Activated naive CD4-positive, alpha-beta T cell treated with Interleukin-2 at 50 U/mL for 16 hours (primary cell): Measurements from ENCODE around the gene REV3L.

ENCODE experiments used
- DNase-seq: peaks from one replicate; pipeline ENCODE4 v3.0.0-alpha.2; 2020

The REV3L gene

GRCh38 chr6:111468329-111469012 is 14.5 kb downstream of the REV3L start:
- DNase-seq = no peak

GRCh38 chr6:111464184-111464583 is 18.8 kb downstream of the REV3L start:
- DNase-seq = no peak

GRCh38 chr6:111462770-111463391 is 20.1 kb downstream of the REV3L start:
- DNase-seq = no peak

DNA sequence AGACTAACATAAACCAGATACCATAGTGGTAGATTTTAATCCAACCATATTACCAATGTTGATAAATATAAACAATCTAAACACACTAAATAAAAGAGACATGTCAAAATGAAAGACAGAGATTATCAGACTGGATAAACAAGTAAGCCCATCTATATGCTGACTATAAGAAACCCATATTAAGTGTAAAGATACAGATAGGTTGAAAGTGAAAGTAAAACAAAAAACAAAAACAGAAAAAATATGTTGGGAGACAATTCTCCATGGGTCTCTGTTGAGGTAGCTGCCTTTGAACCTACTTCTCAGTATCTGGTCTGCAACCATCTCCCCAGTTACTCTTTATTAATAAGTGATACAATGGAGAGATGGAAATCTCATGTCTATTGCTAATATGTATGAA is 21.2 kb downstream of the REV3L start:
- DNase-seq = no peak

DNA sequence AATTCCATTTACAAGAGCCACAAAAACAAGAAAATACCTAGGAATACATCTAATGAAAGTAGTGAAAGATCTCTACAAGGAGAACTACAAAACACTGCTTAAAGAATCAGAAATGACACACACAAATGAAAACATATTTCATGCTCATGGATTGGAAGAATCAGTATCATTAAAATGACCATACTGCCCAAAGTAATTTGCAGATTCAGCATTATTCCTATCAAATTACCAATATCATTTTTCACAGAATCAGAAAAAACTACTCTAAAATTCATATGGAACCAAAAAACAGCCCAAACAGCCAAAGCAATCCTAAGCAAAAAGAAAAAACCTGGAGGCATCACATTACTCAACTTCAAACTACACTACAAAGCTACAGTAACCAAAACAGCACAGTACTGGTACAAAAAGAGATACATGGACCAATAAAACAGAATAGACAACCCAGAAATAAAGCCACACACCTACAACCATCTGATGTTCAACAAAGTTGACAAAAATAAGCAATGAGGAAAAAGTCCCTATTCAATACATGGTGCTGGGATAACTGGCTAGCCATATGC is 24.3 kb downstream of the REV3L start:
- no peak for DNase-seq

- DNase-seq = no peak
Observed at GRCh38 chr6:111456208-111456607, 26.8 kb downstream of the REV3L start.

- no peak for DNase-seq
Observed at GRCh38 chr6:111450636-111451035, 32.4 kb downstream of the REV3L start.

GRCh38 chr6:111450087-111450486 is 32.9 kb downstream of the REV3L start:
- no peak for DNase-seq

DNA sequence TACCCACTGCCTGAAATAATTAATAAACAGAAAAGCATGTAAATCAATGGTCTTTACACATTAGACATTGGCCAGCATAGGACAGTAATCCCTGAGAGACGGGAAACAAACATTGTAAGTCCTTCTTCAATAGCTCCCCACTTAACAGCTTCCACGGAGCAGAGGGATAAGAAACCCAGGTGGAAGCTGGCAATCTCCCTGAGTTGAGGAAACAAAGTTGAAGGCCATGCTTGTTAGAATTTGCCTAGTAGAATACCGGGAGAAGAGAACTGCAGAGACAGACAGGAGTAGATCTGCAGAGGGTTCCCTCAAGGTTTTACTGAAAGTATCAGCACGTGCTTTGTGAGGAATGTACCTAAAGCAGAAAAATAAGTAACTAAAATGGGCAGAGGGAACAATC is 33.9 kb downstream of the REV3L start:
- no peak for DNase-seq

DNA sequence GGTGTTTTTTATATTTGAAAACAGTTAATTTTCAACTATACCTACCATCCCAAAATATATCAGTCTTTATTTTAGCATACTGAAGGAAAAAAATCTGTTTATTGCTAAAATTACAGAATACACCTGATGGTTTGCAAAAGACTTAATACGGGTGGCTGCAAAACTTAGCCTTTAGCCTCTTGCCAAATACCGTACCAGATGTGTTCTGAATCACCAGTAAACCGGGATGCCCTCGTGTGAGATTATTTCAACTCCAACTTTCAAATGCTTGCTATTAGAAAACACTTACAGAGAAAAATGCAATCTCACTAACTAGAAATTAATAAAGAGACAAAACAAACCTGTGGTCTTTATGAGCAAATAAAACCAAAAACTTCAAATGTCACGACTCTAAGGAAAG is 36.0 kb downstream of the REV3L start:
- DNase-seq = no peak

GRCh38 chr6:111445861-111446267 is 37.2 kb downstream of the REV3L start:
- DNase-seq = no peak

DNA sequence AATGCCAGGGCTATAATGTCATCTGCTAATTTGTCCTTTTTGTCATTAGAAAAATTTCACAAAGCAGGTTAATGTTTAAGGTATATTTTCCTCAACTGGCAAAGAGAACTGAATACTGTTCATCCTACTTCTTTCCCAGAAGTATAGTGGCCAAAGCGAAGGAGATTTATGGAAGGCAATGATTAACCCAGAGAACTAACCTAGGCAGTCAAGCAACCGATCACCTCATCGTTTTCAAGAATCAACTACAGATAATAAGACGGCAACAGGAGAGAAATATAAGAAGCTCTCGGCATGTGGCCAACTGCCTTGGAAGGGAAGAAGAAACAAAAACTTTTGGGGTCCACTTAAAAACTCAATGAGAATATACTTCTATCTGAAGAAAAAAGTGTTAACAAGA is 38.2 kb downstream of the REV3L start:
- no peak for DNase-seq

DNA sequence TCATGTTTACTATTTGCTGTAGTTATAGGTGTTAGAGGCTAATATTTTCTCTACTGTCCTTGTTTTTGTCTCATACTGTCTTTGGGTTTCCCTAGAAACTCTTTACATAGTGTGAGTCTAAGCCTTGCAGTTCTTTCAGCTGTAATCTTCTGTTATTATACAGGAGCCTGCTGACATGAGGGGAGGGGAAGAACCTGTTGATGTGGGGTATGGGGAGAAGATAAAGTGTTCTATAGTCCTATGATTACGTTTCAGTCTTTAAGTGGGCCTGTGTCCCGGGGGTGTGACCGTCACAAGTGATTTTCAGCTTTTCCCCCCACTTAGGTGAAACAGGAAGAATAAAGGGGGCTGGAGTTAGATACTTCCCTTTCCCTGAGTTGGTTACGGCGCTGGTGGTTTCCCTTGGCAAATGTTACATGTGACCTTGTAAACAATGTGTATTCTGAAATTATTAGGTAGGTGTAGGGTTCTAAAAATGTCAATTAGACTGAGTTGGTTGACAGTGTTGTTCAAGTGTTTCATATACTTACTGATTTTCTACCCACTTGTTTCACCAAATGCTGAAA is 41.3 kb downstream of the REV3L start:
- DNase-seq = no peak

DNA sequence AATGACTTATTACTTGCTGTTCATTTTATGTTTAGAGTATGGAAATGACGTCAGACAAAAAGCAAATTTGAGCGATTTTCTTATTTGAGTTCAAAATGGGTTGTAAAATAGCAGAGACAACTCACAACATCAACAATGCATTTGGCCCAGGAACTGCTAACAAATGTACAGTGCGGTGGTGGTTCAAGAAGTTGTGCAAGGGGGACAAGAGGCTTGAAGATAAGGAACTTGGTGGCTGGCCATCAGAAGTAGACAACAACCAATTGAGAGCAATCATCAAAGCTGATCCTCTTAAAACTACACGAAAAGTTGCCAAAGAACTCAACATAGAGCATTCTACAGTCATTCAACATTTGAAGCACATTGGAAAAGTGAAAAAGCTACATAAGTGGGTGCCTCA is 43.8 kb downstream of the REV3L start:
- no peak for DNase-seq

DNA sequence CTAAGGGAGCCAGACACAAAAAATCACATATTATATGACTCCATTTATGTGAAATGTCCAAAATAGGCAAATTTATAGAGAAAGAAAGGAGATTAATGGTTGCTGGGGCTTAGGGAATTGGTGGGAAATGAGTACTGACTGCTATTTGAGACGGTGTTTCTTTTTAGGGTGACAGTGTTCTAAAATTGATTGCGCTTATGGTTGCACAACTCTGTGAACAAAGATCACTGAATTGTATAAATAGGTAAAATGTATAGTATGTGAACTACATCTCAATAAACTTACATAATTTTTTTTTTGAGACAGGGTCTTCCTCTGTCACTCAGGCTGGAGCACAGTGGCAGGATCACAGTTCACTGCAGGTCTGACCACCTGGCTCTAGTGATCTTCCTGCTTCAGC is 45.4 kb downstream of the REV3L start:
- no peak for DNase-seq

DNA sequence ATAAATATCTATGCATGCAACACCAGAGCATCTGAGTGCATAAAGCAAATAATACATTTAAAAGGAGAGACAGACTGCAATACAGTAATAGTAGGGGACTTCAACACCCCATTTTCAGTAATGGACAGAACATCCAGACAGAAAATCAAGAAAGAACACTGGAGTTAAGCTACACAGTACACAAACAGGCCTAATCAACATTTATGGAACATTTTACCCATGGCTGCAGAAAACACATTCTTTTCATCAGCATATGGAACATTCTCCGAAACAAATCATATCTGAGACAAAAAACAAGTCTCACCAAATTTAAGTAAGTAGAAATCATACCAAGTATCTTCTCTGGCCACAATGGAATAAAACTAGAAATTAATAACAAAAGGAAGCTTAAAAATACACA is 50.5 kb downstream of the REV3L start:
- DNase-seq = no peak

DNA sequence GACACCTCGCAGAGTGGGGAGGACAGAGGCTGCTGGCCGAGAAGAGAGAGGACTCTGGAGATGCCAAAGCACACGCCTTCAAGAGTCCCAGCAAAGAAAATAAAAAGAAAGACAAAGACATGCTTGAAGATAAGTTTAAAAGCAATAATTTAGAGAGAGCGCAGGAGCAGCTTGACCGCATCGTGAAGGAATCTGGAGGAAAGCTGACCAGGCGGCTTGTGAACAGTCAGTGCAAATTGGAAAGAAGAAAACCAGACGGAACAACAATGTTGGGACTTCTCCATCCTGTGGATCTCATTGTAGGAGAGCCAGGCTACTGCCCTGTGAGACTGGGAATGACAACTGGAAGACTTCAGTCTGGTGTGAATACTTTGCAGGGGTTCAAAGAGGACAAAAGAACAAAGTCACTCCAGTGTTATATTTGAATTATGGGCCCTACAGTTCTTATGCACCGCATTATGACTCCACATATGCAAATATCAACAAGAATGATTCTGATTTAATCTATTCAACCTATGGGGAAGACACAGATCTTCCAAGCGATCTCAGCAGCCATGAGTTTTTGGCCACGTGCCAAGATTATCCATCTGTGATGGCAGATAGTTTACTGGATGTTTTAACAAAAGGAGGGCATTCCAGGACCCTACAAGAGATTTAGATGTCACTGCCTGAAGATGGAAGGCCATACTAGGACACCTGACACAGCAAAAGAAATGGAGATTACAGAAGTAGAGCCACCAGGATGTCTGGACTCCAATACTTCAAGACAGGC is 52.2 kb downstream of the REV3L start:
- no peak for DNase-seq

GRCh38 chr6:111429571-111429970 is 53.4 kb downstream of the REV3L start:
- no peak for DNase-seq

- no peak for DNase-seq
Observed at GRCh38 chr6:111428811-111429210, 54.2 kb downstream of the REV3L start.

- DNase-seq = peak; percentile 14
Observed at GRCh38 chr6:111427341-111428116, 55.5 kb downstream of the REV3L start.

- DNase-seq = no peak
Observed at GRCh38 chr6:111423960-111424846, 58.8 kb downstream of the REV3L start.
